NCI-H524 treated with DMSO at 0.1 percent for 48 hours (cell line): ENCODE results near the gene GAS2L3.
"Not testable (repeated sequence)": the region's sequence is repeated elsewhere in the genome, so short reads cannot be mapped to it uniquely, and the experiment has no call there.

Experiments used
- DNase-seq: peaks from one replicate; lab custom pipeline; 2025; lab: John Stamatoyannopoulos, UW

Gene GAS2L3

GRCh38 chr12:100573292-100574186 is at the start of gene GAS2L3:
TSS of gene GAS2L3 (plus strand) at chr12:100573684. CDS start at chr12:100594905, 21,221 bp downstream.
- peak; percentile 33 for DNase-seq

GRCh38 chr12:100528034-100528433 is 45.5 kb upstream of the GAS2L3 start:
- DNase-seq = no peak

- no peak for DNase-seq
These were observed 44.9 kb upstream of the GAS2L3 start for GRCh38 chr12:100528471-100529127.

- no peak for DNase-seq
These were observed 43.6 kb upstream of the GAS2L3 start for GRCh38 chr12:100529756-100530350.

GRCh38 chr12:100533376-100533775 is 40.1 kb upstream of the GAS2L3 start:
- DNase-seq = no peak

GRCh38 chr12:100534625-100535227 is 38.8 kb upstream of the GAS2L3 start:
- DNase-seq = no peak

- DNase-seq = no peak
These were observed 34.3 kb upstream of the GAS2L3 start for GRCh38 chr12:100539202-100539601.

GRCh38 chr12:100544165-100544564 is 29.3 kb upstream of the GAS2L3 start:
- no peak for DNase-seq

- DNase-seq = no peak
These were observed 28.4 kb upstream of the GAS2L3 start for GRCh38 chr12:100545092-100545491.

- DNase-seq = no peak
These were observed 19.5 kb upstream of the GAS2L3 start for GRCh38 chr12:100553936-100554335.

- DNase-seq = peak; percentile 19
These were observed 18.8 kb upstream of the GAS2L3 start for GRCh38 chr12:100554608-100555077.

GRCh38 chr12:100555722-100556121 is 17.8 kb upstream of the GAS2L3 start:
- DNase-seq = no peak

GRCh38 chr12:100557357-100557756 is 16.1 kb upstream of the GAS2L3 start:
- DNase-seq = no peak

GRCh38 chr12:100559261-100559660 is 14.2 kb upstream of the GAS2L3 start:
- DNase-seq = not testable (repeated sequence)

GRCh38 chr12:100564090-100564489 is 9.4 kb upstream of the GAS2L3 start:
- DNase-seq = no peak

GRCh38 chr12:100564905-100565467 is 8.5 kb upstream of the GAS2L3 start:
- DNase-seq = no peak

GRCh38 chr12:100565987-100566545 is 7.4 kb upstream of the GAS2L3 start:
- no peak for DNase-seq

- no peak for DNase-seq
These were observed 6.4 kb upstream of the GAS2L3 start for GRCh38 chr12:100566887-100567637.

- DNase-seq = no peak
These were observed 5.5 kb upstream of the GAS2L3 start for GRCh38 chr12:100567945-100568344.

GRCh38 chr12:100572184-100572583 is 1.3 kb upstream of the GAS2L3 start:
- no peak for DNase-seq
